HCT116 (cell line): Measurements from ENCODE around the gene KMT2C. TPM values are rescaled to one million over a fixed set of nuclear protein-coding genes. Genes with fewer than 3 reads are reported as not detected.

ENCODE experiments used
- ATAC-seq: fragments of 200-7000 bp; cut with Tn5 transposase; 2 replicates; pipeline ENCODE4 v1.9.1; 2020; ENCODE audit warnings: mild to moderate bottlenecking, moderate library complexity
- BruUV-seq: library from RNA; stranded (reverse); fragments of 400-500 nt; replicated peaks from 2 replicates; lab custom pipeline; 2021; lab: Mats Ljungman, UMichigan
- CTCF ChIA-PET: fragments of 300-600 bp; sonication (Branson Sonifier 250); formaldehyde crosslinking; loops from one replicate; lab custom pipeline; 2021; ENCODE audit warnings: antibody characterized with exemption; lab: Charles Lee
- POLR2A ChIA-PET: fragments of 300-600, 350-600 bp; sonication (Branson Sonifier 250); formaldehyde crosslinking; loops from one replicate; lab custom pipeline; 2021; ENCODE audit warnings: antibody characterized with exemption; lab: Charles Lee
- RAD21 ChIA-PET, 2 experiments: fragments of 300-600 bp; sonication (Branson Sonifier 250); formaldehyde crosslinking; loops; one replicate each; lab custom pipeline; 2023; ENCODE audit warnings: low total read pairs in 2 of 2; ENCODE audit not compliant: uncharacterized antibody in 2 of 2, unreplicated experiment in 2 of 2, low non-redundant PET in 1 of 2; lab: Charles Lee
- DNase-seq: peaks from one replicate; pipeline ENCODE4 v3.0.0-alpha.2; 2010; ENCODE audit warnings: low read depth, low spot score
- H2AFZ ChIP-seq: fragments of 200-600 bp; shearing (Covaris generic), sonication (generic); 2 replicates; pipeline ENCODE4 v1.6.1; 2017; ENCODE audit warnings: low read depth, mixed run types, mixed read lengths, antibody characterized with exemption, low read length; ENCODE audit not compliant: poor library complexity, severe bottlenecking
- H3K27ac ChIP-seq: 2 replicates; pipeline ENCODE4 v1.5.1; 2012; ENCODE audit warnings: low read depth, low read length
- H3K27me3 ChIP-seq: fragments of 200-600 bp; sonication (generic); 2 replicates; pipeline ENCODE4 v1.6.1; 2016; ENCODE audit warnings: mixed run types, low read length, mixed read lengths; ENCODE audit not compliant: insufficient read depth
- H3K36me3 ChIP-seq, 2 experiments: fragments of 200-500 bp in 1 of 2; fragments of 200-600 bp in 1 of 2; sonication (Bioruptor generic) in 1 of 2; sonication (generic) in 1 of 2; 2 replicates each; pipeline versions ENCODE4 v1.5.1 to v1.6.1; 2014 to 2016; ENCODE audit warnings: low read length in 2 of 2, inconsistent platforms in 1 of 2, mixed read lengths in 1 of 2, mixed run types in 1 of 2; ENCODE audit not compliant: insufficient read depth in 2 of 2, control insufficient read depth in 1 of 2
- H3K4me1 ChIP-seq, 2 experiments: fragments of 200-600 bp in 1 of 2; sonication (generic) in 1 of 2; 2 replicates each; pipeline versions ENCODE4 v1.5.1 to v1.6.1; 2012 to 2017; ENCODE audit warnings: low read length in 2 of 2, inconsistent platforms in 1 of 2, mild to moderate bottlenecking in 1 of 2, mixed read lengths in 1 of 2, mixed run types in 1 of 2, moderate library complexity in 1 of 2; ENCODE audit not compliant: insufficient read depth in 2 of 2, control insufficient read depth in 1 of 2
- H3K4me2 ChIP-seq: fragments of 200-600 bp; sonication (generic); 2 replicates; pipeline ENCODE4 v1.6.1; 2017; ENCODE audit warnings: mixed run types, low read length, mixed read lengths
- H3K4me3 ChIP-seq, 2 experiments: fragments of 200-600 bp in 1 of 2; sonication (generic) in 1 of 2; replicated peaks in 1 of 2; 2 replicates each; pipeline ENCODE4 v1.5.1; 2011 to 2016; ENCODE audit warnings: low read length in 2 of 2, control low read depth in 1 of 2, low read depth in 1 of 2, mild to moderate bottlenecking in 1 of 2, mixed read lengths in 1 of 2, mixed run types in 1 of 2
- H3K79me2 ChIP-seq: fragments of 200-600 bp; sonication (generic); 2 replicates; pipeline ENCODE4 v1.6.1; 2017; ENCODE audit warnings: mild to moderate bottlenecking, mixed run types, low read length, moderate library complexity, mixed read lengths; ENCODE audit not compliant: insufficient read depth
- H3K9ac ChIP-seq: fragments of 200-600 bp; sonication (generic); 2 replicates; pipeline ENCODE4 v1.6.1; 2016; ENCODE audit warnings: low read length, mixed read lengths
- H3K9me2 ChIP-seq: fragments of 200-600 bp; sonication (generic), shearing (Covaris generic); 2 replicates; pipeline ENCODE4 v1.6.1; 2017; ENCODE audit warnings: mixed run types, mild to moderate bottlenecking, moderate library complexity; ENCODE audit not compliant: insufficient read depth
- H3K9me3 ChIP-seq, 2 experiments: fragments of 200-500 bp in 1 of 2; fragments of 200-600 bp in 1 of 2; sonication (Bioruptor generic) in 1 of 2; sonication (generic) in 1 of 2; 2 replicates each; pipeline ENCODE4 v1.6.1; 2014 to 2017; ENCODE audit warnings: low read length in 2 of 2, mixed read lengths in 2 of 2, inconsistent platforms in 1 of 2, low read depth in 1 of 2, mild to moderate bottlenecking in 1 of 2, mixed run types in 1 of 2, moderate library complexity in 1 of 2; ENCODE audit not compliant: control insufficient read depth in 1 of 2, insufficient read depth in 1 of 2
- H4K20me1 ChIP-seq: fragments of 200-600 bp; sonication (generic), shearing (Covaris generic); 2 replicates; pipeline ENCODE4 v1.6.1; 2017; ENCODE audit warnings: mixed run types, mild to moderate bottlenecking, moderate library complexity; ENCODE audit not compliant: insufficient read depth
- CBX3 ChIP-seq: IDR thresholded peaks from 2 replicates; pipeline ENCODE4 v1.6.1; 2012; ENCODE audit warnings: low read depth
- CTCF ChIP-seq, 3 experiments: fragments of 200-600 bp in 1 of 3; sonication (generic) in 1 of 3; IDR thresholded peaks in 2 of 3; conservative IDR thresholded peaks in 1 of 3; 2 replicates each; pipeline ENCODE4 v1.5.1; 2012 to 2017; ENCODE audit warnings: low read depth in 2 of 3, low read length in 2 of 3, antibody characterized with exemption in 1 of 3, borderline replicate concordance in 1 of 3, control low read depth in 1 of 3, mild to moderate bottlenecking in 1 of 3, mixed read lengths in 1 of 3, mixed run types in 1 of 3, moderate library complexity in 1 of 3; ENCODE audit not compliant: insufficient read depth in 1 of 3
- EZH2 ChIP-seq: fragments of 200-600 bp; sonication (generic); IDR thresholded peaks from 2 replicates; pipeline ENCODE4 v1.6.1; 2017; ENCODE audit warnings: antibody characterized with exemption, mixed run types
- EZH2phosphoT487 ChIP-seq: fragments of 200-600 bp; IDR thresholded peaks from 2 replicates; pipeline ENCODE4 v1.6.1; 2018; ENCODE audit warnings: antibody characterized with exemption, borderline replicate concordance
- JUND ChIP-seq: IDR thresholded peaks from 2 replicates; pipeline ENCODE4 v1.6.1; 2012
- MAX ChIP-seq: IDR thresholded peaks from 2 replicates; pipeline ENCODE4 v1.6.1; 2012
- POLR2AphosphoS5 ChIP-seq: IDR thresholded peaks from 2 replicates; pipeline ENCODE4 v1.6.1; 2011; ENCODE audit warnings: mild to moderate bottlenecking, low read depth, low read length, moderate library complexity
- RAD21 ChIP-seq: IDR thresholded peaks from 2 replicates; pipeline ENCODE4 v1.6.1; 2012; ENCODE audit warnings: low read depth, mild to moderate bottlenecking
- SIN3A ChIP-seq: IDR thresholded peaks from 2 replicates; pipeline ENCODE4 v1.6.1; 2012; ENCODE audit warnings: low read depth
- SP1 ChIP-seq: IDR thresholded peaks from 2 replicates; pipeline ENCODE4 v1.6.1; 2012; ENCODE audit warnings: low read depth
- SRF ChIP-seq: IDR thresholded peaks from 2 replicates; pipeline ENCODE4 v1.6.1; 2012; ENCODE audit warnings: low read depth
- TCF7L2 ChIP-seq: IDR thresholded peaks from 2 replicates; pipeline ENCODE4 v1.7.0; 2011; ENCODE audit warnings: borderline replicate concordance, inconsistent platforms; ENCODE audit not compliant: insufficient read depth, insufficient read length; ENCODE audit errors: extremely low read depth
- YY1 ChIP-seq: IDR thresholded peaks from 2 replicates; pipeline ENCODE4 v1.6.1; 2011; ENCODE audit warnings: low read length, low read depth, moderate library complexity, mild to moderate bottlenecking; ENCODE audit not compliant: insufficient replicate concordance; ENCODE audit errors: extremely low read depth
- ZBTB33 ChIP-seq: IDR thresholded peaks from 2 replicates; pipeline ENCODE4 v1.6.1; 2011; ENCODE audit warnings: mild to moderate bottlenecking, low read length, moderate library complexity; ENCODE audit not compliant: insufficient replicate concordance; ENCODE audit errors: extremely low read depth
- ZFX ChIP-seq: fragments of 450-650 bp; IDR thresholded peaks from 2 replicates; pipeline ENCODE4 v1.6.1; 2017
- ZNF274 ChIP-seq: fragments of 200-500 bp; sonication (Bioruptor generic); IDR thresholded peaks from 2 replicates; pipeline ENCODE4 v1.6.1; 2014; ENCODE audit warnings: mild to moderate bottlenecking, low read depth, low read length, inconsistent platforms
- intact Hi-C: fragments of 100-400 bp; cut with micrococcal nuclease; formaldehyde crosslinking; loops from 2 replicates; pipeline ENCODE4 v1.10.0; 2022
- total RNA-seq: library from RNA; stranded (reverse); gene quantifications from one replicate; pipeline ENCODE4 v1.2.1, GENCODE V29; 2021; ENCODE audit not compliant: unreplicated experiment

Gene KMT2C
- total RNA-seq, 1 experiment from 2014 or later = 22.9 TPM

- H3K79me2 ChIP-seq = peaks cover 11% of the 10 kb centered on the region
- no peak overlapping the region for H3K4me3 ChIP-seq
- H3K9me2 ChIP-seq = no peaks in the 10 kb centered on the region
- no peaks in the 10 kb centered on the region for H3K36me3 ChIP-seq
- H3K4me1 ChIP-seq = peaks cover 11 to 13% of the 10 kb centered on the region in 2 experiments
- BruUV-seq = no TSS peak
- H3K4me2 ChIP-seq = no peak overlapping the region
- RAD21 ChIA-PET = no interaction called here
- POLR2A ChIA-PET = no interaction called here
- intact Hi-C loops = no loop called here
- no peak overlapping the region for H3K27ac ChIP-seq
- no peaks in the 10 kb centered on the region for H3K27me3 ChIP-seq
- 0 out of 2 replicates have a peak, but pooled peaks cover 4% of the 10 kb centered on the region for H4K20me1 ChIP-seq
- no peak for ATAC-seq
- no peak overlapping the region for H2AFZ ChIP-seq
- H3K9ac ChIP-seq = no peak overlapping the region
- no peak for TF ChIP-seq ZFX
- no peak for TF ChIP-seq CTCF (IDR thresholded peaks at IDR 0.05 in 2 of 3, conservative IDR thresholded peaks at IDR 0.05 in 1 of 3; ENCODE audit: borderline replicate concordance in 1 of 3, insufficient read depth in 1 of 3, low read depth in 2 of 3, low read length in 2 of 3)
- no peak for TF ChIP-seq RAD21
- no peak for TF ChIP-seq CBX3
- H3K9me3 ChIP-seq = no peaks in the 10 kb centered on the region
- CTCF ChIA-PET = no interaction called here
- no peak for DNase-seq
Observed at GRCh38 chr7:152315845-152316244, 120.0 kb downstream of the KMT2C start.

- Histone ChIP-seq H3K4me1 (peaks cover 11 to 13% of the 10 kb centered on the region in 2 experiments), H3K36me3 (no peaks in the 10 kb centered on the region), H3K9me2 (no peaks in the 10 kb centered on the region), H3K27me3 (no peaks in the 10 kb centered on the region), H4K20me1 (0 out of 2 replicates have a peak, but pooled peaks cover 4% of the 10 kb centered on the region), H3K27ac (no peak overlapping the region), H2AFZ (no peak overlapping the region), H3K9me3 (no peaks in the 10 kb centered on the region), H3K4me2 (peak overlapping the region; percentile 16), H3K9ac (no peak overlapping the region), H3K4me3 (no peak overlapping the region), H3K79me2 (peaks cover 7% of the 10 kb centered on the region)
- CTCF ChIA-PET = no interaction called here
- POLR2A ChIA-PET = no interaction called here
- RAD21 ChIA-PET = no interaction called here
- no TSS peak for BruUV-seq
- DNase-seq (peak; percentile 79), ATAC-seq (peak; percentile 61)
- intact Hi-C loops = no loop called here
- TF ChIP-seq SRF (no peak), JUND (no peak), TCF7L2 (peak; percentile 45), POLR2AphosphoS5 (peak; percentile 32; the same call in 1 of the 2 replicates), RAD21 (no peak), ZNF274 (no peak), EZH2phosphoT487 (no peak), ZFX (no peak), SP1 (peak; percentile 58), ZBTB33 (no peak), EZH2 (no peak), YY1 (no peak), MAX (no peak), SIN3A (no peak)
Observed at GRCh38 chr7:152313831-152314604, 121.8 kb downstream of the KMT2C start.
